Measurements from ENCODE around the gene FAM83C. TPM values are rescaled to one million over a fixed set of nuclear protein-coding genes. Genes with fewer than 3 reads are reported as not detected.

Gene FAM83C
- total RNA-seq, 1 donor from 2014 or later, result not detected

DNA sequence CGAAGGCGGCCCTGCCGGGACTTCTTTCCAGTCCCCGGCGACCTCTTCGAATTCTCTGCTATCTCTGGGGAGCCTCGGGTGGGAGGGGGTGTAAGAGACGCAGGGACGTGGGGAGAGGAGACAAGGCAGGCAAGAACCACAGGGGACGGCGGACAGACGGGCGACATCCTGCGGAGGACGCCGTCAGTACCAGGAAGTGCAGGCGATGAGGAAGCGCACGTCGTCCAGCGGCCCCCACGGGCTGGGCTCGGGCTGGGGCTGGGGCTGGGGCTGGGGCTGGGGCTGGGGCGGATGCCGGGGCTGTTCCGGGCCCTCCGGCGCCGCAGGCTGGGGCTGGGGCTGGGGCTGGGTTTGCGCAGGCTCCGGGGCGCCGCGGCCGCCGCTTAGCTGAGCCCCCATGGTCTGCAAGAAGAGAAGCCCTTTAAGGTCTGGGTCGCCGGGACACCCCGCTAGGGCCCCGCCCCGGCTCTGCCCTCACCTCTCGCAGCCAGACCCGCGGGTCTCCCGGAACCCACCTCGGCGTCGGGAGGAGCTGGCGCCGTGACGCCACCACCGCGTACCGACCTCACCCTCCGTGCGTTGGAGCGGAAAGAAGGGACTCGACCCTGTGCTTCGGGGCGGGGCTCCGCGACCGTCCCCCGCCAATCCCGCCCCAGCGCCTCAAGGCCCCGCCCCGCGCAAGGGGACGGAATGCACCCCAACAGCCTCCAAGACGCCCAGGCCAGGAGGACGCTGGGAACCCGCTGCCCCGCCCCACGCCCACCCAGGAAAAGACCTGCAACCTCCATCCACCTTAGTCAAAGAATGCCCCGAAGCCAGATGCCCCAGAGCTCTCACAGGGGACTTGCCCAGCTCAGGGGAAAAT is 14.5 kb downstream of the FAM83C start, which contains the start of gene MMP24OS:
MMP24OS (minus strand) TSS at position 592 of the 865 bp plus-strand sequence; CDS start at position 399, 193 bp downstream.
- H3K4me3 ChIP-seq (ENCODE audit: low read length in 3 of 3), result peak within 1 kb of the TSS; percentile 82 to 89 (median 89)
- peaks cover 29 to 34% (median 30%) of the 10 kb centered on the region in 3 donors for H3K36me3 ChIP-seq (ENCODE audit: control insufficient read depth in 3 of 3, insufficient read depth in 3 of 3, low read length in 3 of 3)
- peak within 1 kb of the TSS; percentile 83 for H3K27ac ChIP-seq (ENCODE audit: low read depth, low read length)

DNA sequence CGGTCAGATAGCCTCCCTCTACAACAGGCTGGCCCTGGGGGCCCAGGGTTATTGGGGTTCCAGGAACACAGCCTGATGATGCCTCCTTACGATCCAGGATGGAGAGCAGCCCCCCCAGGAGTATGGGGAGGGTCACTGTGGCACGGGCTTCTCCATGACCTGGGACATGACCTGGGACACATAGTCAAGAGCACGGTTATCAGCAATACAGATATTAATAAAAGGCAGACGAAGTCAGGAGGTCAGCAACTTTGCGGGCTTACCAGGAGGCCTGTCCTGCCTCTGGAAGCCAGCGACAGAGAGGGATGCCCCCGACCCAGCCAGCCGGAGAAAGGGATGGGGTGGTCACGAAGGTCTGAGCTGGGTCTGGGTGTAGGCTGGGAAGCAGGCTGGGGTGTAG is 15.1 kb downstream of the FAM83C start:
- H3K9ac ChIP-seq (ENCODE audit: low read depth in 1 of 3, low read length in 3 of 3), result peak overlapping the region; percentile 87 to 92 (median 90)
- H3K4me3 ChIP-seq (ENCODE audit: low read length in 3 of 3), result peak overlapping the region; percentile 82 to 89 (median 89)
- H3K27me3 ChIP-seq (ENCODE audit: control insufficient read depth in 3 of 3, insufficient read depth in 3 of 3, low read length in 3 of 3), result no peaks in the 10 kb centered on the region
- H3K27ac ChIP-seq (ENCODE audit: low read depth, low read length), result peak overlapping the region; percentile 83
- H3K36me3 ChIP-seq (ENCODE audit: control insufficient read depth in 3 of 3, insufficient read depth in 3 of 3, low read length in 3 of 3), result peaks cover 29 to 34% (median 30%) of the 10 kb centered on the region in 3 donors
- H3K4me1 ChIP-seq (ENCODE audit: control insufficient read depth in 3 of 3, insufficient read depth in 3 of 3, low read length in 3 of 3), result peaks cover 15 to 26% (median 23%) of the 10 kb centered on the region in 3 donors
- no peaks in the 10 kb centered on the region for H3K9me3 ChIP-seq (ENCODE audit: control insufficient read depth in 3 of 3, low read length in 3 of 3)

More for the DNA sequence above, 14.5 kb downstream of the FAM83C start, which contains the start of gene MMP24OS:
- no peaks in the 10 kb centered on the region for H3K27me3 ChIP-seq (ENCODE audit: control insufficient read depth in 3 of 3, insufficient read depth in 3 of 3, low read length in 3 of 3)
- peaks cover 15 to 26% (median 23%) of the 10 kb centered on the region in 3 donors for H3K4me1 ChIP-seq (ENCODE audit: control insufficient read depth in 3 of 3, insufficient read depth in 3 of 3, low read length in 3 of 3)
- H3K9me3 ChIP-seq (ENCODE audit: control insufficient read depth in 3 of 3, low read length in 3 of 3), result no peaks in the 10 kb centered on the region
- peak within 1 kb of the TSS; percentile 87 to 92 (median 90) for H3K9ac ChIP-seq (ENCODE audit: low read depth in 1 of 3, low read length in 3 of 3)

DNA sequence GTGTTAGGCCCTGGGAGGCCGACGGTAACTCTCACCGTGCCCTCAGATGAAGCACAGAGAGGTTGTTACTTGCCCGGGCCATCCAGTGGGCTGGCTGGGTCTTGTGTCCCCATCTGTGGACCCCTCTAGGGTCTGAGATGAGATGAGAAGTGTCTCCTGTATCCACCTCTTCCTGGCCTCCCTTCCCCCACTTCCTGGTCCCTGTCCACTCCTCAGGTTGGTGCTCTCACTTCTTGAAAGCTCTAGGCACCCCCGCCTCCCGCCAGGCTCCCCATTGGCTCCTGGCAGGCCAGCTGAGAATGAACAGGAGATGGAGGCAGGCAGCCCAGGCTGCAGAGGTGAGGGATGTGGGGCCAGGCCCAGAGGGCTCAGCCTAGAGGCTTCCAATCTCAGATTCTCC is 15.8 kb downstream of the FAM83C start:
- Histone ChIP-seq H3K9me3 (ENCODE audit: control insufficient read depth in 3 of 3, low read length in 3 of 3) (no peaks in the 10 kb centered on the region), H3K27me3 (ENCODE audit: control insufficient read depth in 3 of 3, insufficient read depth in 3 of 3, low read length in 3 of 3) (no peaks in the 10 kb centered on the region), H3K4me1 (ENCODE audit: control insufficient read depth in 3 of 3, insufficient read depth in 3 of 3, low read length in 3 of 3) (peaks cover 15 to 26% (median 20%) of the 10 kb centered on the region in 3 donors), H3K36me3 (ENCODE audit: control insufficient read depth in 3 of 3, insufficient read depth in 3 of 3, low read length in 3 of 3) (peaks cover 30 to 36% (median 32%) of the 10 kb centered on the region in 3 donors), H3K9ac (ENCODE audit: low read depth in 1 of 3, low read length in 3 of 3) (peak overlapping the region; percentile 10 to 90 (median 62)), H3K27ac (ENCODE audit: low read depth, low read length) (peak overlapping the region; percentile 83), H3K4me3 (ENCODE audit: low read length in 3 of 3) (peak overlapping the region in 1 of 3 donors; percentile 89)

DNA sequence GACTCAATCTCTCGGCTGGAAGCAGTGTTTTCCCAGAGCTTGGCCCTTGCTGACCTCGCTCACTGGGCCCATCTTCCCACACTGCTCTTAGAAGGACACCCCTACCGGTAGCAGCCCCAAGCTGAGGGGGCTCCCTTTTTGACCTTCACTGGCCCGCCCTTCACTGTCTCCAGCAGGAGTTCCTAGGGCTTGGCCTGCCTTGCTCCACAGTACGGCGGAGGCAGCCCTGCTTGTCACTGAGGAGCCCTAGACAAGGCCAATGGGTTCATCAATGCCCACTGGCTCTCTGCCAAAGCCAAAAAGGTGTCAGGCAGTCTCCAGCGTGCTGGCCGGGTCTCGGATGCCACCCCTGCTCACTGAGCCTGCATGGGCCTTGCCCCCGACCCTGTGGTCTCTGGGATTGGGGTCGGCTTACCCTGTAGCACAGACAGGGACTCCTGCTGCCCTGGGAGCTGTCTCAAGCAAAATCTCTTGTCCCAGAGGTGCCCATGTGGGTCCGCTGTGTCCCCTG is 16.4 kb downstream of the FAM83C start:
- H3K27ac ChIP-seq (ENCODE audit: low read depth, low read length), result no peak overlapping the region
- H3K9me3 ChIP-seq (ENCODE audit: control insufficient read depth in 3 of 3, low read length in 3 of 3), result no peaks in the 10 kb centered on the region
- no peaks in the 10 kb centered on the region for H3K27me3 ChIP-seq (ENCODE audit: control insufficient read depth in 3 of 3, insufficient read depth in 3 of 3, low read length in 3 of 3)
- peak overlapping the region in 1 of 3 donors; percentile 62 for H3K9ac ChIP-seq (ENCODE audit: low read depth in 1 of 3, low read length in 3 of 3)
- H3K4me1 ChIP-seq (ENCODE audit: control insufficient read depth in 3 of 3, insufficient read depth in 3 of 3, low read length in 3 of 3), result peaks cover 15 to 26% (median 20%) of the 10 kb centered on the region in 3 donors
- no peak overlapping the region for H3K4me3 ChIP-seq (ENCODE audit: low read length in 3 of 3)
- H3K36me3 ChIP-seq (ENCODE audit: control insufficient read depth in 3 of 3, insufficient read depth in 3 of 3, low read length in 3 of 3), result peaks cover 30 to 39% (median 35%) of the 10 kb centered on the region in 3 donors

DNA sequence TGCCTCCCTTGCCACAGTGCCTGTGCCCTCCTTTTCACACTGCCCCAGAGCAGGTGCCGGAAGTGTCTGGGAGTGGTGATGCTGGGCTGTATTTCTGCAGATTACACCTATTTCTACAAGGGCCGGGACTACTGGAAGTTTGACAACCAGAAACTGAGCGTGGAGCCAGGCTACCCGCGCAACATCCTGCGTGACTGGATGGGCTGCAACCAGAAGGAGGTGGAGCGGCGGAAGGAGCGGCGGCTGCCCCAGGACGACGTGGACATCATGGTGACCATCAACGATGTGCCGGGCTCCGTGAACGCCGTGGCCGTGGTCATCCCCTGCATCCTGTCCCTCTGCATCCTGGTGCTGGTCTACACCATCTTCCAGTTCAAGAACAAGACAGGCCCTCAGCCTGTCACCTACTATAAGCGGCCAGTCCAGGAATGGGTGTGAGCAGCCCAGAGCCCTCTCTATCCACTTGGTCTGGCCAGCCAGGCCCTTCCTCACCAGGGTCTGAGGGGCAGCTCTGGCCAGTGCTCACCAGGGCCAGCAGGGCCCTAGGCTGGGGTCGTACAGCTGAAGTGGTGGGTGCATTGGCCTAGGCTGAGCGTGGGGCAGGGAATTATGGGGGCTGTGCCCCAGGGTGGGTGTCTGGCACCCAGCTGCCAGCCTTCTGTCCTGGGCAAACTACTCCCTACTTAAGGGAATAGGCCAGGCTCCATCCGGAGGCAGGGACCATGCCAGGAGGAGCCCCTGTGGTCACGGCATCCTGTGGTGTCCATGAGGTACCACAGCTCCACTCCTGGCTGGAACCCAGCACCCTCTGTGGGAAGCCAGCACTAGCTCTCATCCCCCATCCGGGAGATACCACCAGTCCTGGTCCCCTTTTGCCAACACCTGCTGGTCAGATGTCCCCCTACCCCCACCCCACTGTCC is 17.8 kb downstream of the FAM83C start:
- Histone ChIP-seq H3K4me1 (ENCODE audit: control insufficient read depth in 3 of 3, insufficient read depth in 3 of 3, low read length in 3 of 3) (peaks cover 15 to 26% (median 20%) of the 10 kb centered on the region in 3 donors), H3K36me3 (ENCODE audit: control insufficient read depth in 3 of 3, insufficient read depth in 3 of 3, low read length in 3 of 3) (peaks cover 26 to 31% (median 30%) of the 10 kb centered on the region in 3 donors), H3K9ac (ENCODE audit: low read depth in 1 of 3, low read length in 3 of 3) (no peak overlapping the region), H3K27me3 (ENCODE audit: control insufficient read depth in 3 of 3, insufficient read depth in 3 of 3, low read length in 3 of 3) (no peaks in the 10 kb centered on the region), H3K9me3 (ENCODE audit: control insufficient read depth in 3 of 3, low read length in 3 of 3) (no peaks in the 10 kb centered on the region), H3K4me3 (ENCODE audit: low read length in 3 of 3) (no peak overlapping the region), H3K27ac (ENCODE audit: low read depth, low read length) (no peak overlapping the region)

DNA sequence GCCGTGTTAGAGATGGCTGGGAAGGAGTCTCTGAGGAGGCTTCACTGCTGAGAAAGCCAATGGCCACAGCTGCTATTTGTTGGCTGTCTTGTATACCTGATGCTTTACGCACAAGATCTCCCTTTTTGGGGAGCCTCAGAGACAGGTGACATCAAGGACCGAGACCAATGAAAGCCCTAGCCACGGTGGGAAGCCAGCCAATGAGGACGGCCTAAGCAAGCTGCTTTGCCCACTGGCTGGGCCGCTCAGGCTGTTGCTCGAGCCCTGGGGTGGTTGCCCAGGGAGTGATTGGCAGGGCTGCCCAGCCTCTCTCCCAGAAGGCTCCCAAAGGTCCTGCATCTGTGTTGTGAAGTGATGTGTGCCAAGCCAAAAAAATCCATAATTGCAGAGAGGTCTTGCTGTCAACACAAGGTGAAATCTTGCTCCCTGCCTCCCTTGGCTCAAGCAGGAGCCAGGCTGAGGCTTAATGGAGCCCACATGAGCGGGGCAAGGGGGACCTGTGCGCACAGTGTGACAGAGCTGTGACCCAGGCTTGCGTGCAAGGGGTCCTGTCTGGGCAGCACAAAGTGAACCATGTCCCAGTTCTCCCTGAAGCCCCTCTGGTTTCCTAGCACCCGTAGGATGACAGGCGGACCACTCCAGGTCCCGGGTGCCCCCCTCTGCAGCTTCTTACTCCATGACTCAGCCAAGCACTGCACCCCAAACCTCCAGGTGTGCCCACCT is 18.6 kb downstream of the FAM83C start:
- H3K27ac ChIP-seq (ENCODE audit: low read depth, low read length), result no peak overlapping the region
- H3K4me3 ChIP-seq (ENCODE audit: low read length in 3 of 3), result no peak overlapping the region
- H3K9me3 ChIP-seq (ENCODE audit: control insufficient read depth in 3 of 3, low read length in 3 of 3), result no peaks in the 10 kb centered on the region
- no peaks in the 10 kb centered on the region for H3K27me3 ChIP-seq (ENCODE audit: control insufficient read depth in 3 of 3, insufficient read depth in 3 of 3, low read length in 3 of 3)
- no peak overlapping the region for H3K9ac ChIP-seq (ENCODE audit: low read depth in 1 of 3, low read length in 3 of 3)
- peaks cover 14 to 24% (median 19%) of the 10 kb centered on the region in 3 donors for H3K4me1 ChIP-seq (ENCODE audit: control insufficient read depth in 3 of 3, insufficient read depth in 3 of 3, low read length in 3 of 3)
- H3K36me3 ChIP-seq (ENCODE audit: control insufficient read depth in 3 of 3, insufficient read depth in 3 of 3, low read length in 3 of 3), result peaks cover 19 to 23% (median 22%) of the 10 kb centered on the region in 3 donors

DNA sequence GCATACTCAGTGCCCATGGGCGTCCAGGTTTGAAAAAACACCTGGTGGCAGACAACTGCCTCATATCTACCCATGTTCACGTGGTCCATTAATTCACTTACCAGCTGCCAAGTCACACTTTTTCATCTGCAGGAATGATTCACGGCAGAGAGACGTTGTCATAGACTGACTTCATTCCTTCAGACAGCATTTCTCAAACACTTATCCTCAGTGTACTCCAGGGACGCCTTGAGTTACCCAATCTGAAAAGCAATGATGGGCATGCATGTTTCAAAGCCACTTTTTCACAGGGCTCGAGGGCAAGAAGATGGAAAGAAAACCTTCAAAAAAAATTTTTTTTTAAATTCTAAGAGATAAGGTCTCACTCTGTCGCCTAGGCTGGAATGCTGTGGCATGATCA is 20.3 kb downstream of the FAM83C start:
- Histone ChIP-seq H3K4me1 (ENCODE audit: control insufficient read depth in 3 of 3, insufficient read depth in 3 of 3, low read length in 3 of 3) (peaks cover 6 to 14% (median 10%) of the 10 kb centered on the region in 3 donors), H3K9me3 (ENCODE audit: control insufficient read depth in 3 of 3, low read length in 3 of 3) (no peaks in the 10 kb centered on the region), H3K36me3 (ENCODE audit: control insufficient read depth in 3 of 3, insufficient read depth in 3 of 3, low read length in 3 of 3) (peaks cover 26 to 34% (median 29%) of the 10 kb centered on the region in 3 donors), H3K27ac (ENCODE audit: low read depth, low read length) (no peak overlapping the region), H3K4me3 (ENCODE audit: low read length in 3 of 3) (no peak overlapping the region), H3K27me3 (ENCODE audit: control insufficient read depth in 3 of 3, insufficient read depth in 3 of 3, low read length in 3 of 3) (no peaks in the 10 kb centered on the region), H3K9ac (ENCODE audit: low read depth in 1 of 3, low read length in 3 of 3) (no peak overlapping the region)

DNA sequence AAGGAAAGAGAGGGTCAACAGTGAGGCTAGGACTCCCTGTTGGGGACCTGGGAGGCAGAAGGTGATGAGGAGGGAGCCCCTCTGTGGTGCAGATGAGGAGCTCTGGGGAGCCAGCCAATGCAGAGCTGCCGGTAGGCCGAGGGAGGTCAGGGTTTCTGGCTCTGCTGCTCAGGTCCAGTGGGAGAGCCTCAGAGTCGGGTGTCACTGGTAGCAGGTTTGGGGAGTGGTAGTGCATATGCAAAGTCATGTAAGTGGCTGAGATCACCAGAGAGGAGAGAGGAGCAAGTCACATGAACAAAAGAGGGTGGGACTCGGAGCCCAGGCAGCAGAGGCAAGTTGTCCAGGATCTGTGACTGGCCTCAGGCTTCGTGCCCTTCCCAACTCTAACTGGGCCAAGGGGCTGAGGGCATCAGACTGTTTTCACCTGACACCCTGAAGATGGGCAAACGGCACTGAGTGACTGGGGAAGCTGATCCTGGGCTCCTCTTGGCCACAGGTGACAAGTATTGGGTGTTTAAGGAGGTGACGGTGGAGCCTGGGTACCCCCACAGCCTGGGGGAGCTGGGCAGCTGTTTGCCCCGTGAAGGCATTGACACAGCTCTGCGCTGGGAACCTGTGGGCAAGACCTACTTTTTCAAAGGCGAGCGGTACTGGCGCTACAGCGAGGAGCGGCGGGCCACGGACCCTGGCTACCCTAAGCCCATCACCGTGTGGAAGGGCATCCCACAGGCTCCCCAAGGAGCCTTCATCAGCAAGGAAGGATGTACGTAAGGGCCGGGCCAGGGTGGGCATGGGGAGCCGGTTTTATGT is 20.9 kb downstream of the FAM83C start:
- no peak overlapping the region for H3K9ac ChIP-seq (ENCODE audit: low read depth in 1 of 3, low read length in 3 of 3)
- H3K4me1 ChIP-seq (ENCODE audit: control insufficient read depth in 3 of 3, insufficient read depth in 3 of 3, low read length in 3 of 3), result peaks cover 0 to 8% (median 4%) of the 10 kb centered on the region in 3 donors
- no peak overlapping the region for H3K4me3 ChIP-seq (ENCODE audit: low read length in 3 of 3)
- no peaks in the 10 kb centered on the region for H3K27me3 ChIP-seq (ENCODE audit: control insufficient read depth in 3 of 3, insufficient read depth in 3 of 3, low read length in 3 of 3)
- H3K27ac ChIP-seq (ENCODE audit: low read depth, low read length), result no peak overlapping the region
- peaks cover 25 to 37% (median 35%) of the 10 kb centered on the region in 3 donors for H3K36me3 ChIP-seq (ENCODE audit: control insufficient read depth in 3 of 3, insufficient read depth in 3 of 3, low read length in 3 of 3)
- H3K9me3 ChIP-seq (ENCODE audit: control insufficient read depth in 3 of 3, low read length in 3 of 3), result no peaks in the 10 kb centered on the region
